Activated CD4-positive, alpha-beta T cell treated with anti-CD3 and anti-CD28 coated beads, Interleukin-2, Interleukin-6, amounts not matched to agents 100 ng/mL and 50 ng/mL, durations not matched to agents 16 hours and 8 hours (primary cell): ENCODE results near the gene ADAMTS19.
"Not testable (repeated sequence)": the region's sequence is repeated elsewhere in the genome, so short reads cannot be mapped to it uniquely, and the experiment has no call there.

Experiments used
- DNase-seq: peaks from one replicate; pipeline ENCODE4 v3.0.0-alpha.2; 2020

The ADAMTS19 gene

DNA sequence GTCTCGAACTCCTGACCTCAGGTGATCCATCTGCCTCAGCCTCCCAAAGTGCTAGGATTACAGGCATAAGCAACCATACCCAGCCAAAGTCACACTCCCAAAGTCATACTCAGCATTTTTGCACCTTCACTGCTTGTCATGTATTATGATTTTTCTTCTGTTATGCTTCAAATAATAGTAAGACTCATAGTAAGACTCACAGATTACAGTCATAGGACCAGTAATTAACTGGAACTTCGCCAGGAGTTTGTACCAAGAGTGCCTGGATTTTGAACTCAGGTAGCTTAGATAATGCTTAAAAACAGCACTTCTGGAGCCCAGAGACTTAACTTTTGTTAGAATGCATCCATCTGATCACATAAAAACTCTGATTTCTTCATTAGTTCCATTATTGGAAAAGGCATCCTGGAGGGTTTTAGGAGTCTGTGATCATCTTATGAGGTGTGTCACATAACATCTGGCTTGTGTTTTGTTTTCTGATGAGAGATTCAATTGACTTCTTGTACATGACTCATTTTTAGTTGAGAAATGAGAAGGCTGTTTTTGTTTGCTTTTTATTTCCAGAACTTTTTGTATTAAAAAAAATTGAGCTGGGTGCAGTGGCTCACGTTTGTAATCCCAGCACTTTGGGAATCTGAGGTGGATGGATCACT lies 131.5 kb downstream of the ADAMTS19 start:
- no peak for DNase-seq

DNA sequence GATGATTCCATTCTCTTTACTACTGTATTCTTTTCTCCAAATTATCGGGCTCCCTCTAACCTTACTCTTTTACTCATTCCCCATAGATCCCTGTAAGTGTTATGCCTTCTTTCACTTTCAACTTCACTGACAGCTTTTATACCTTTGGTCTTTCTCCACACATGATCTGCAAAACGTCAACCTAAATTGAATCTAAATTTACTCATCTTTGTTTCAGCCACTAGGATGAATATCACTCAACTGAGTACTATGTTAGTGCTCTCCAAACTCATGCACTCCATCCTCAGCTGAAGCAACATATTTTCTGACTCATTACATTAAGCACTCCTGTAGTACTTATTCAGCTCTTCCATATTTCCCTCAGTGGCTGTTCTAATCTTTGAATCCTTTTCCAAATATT lies 133.4 kb downstream of the ADAMTS19 start:
- no peak for DNase-seq

DNA sequence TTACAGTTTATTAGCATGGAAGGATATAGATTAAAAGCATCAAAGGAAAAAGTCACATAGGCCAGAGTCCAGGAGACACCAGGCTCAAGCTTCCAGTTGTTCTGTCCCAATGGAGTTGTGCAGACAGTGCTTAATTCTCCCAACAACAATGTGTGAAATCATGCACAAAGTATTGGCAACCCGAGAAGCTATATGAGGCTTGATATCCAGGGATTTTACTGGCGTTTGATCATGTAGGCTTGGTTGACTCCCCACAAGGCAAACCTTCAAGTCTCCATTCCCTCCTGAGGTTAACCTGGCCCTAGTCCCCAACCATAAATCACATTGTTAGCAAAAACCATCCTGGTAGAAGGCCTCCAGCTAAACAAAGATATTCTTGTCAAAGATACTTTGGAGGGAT lies 141.5 kb downstream of the ADAMTS19 start:
- no peak for DNase-seq

DNA sequence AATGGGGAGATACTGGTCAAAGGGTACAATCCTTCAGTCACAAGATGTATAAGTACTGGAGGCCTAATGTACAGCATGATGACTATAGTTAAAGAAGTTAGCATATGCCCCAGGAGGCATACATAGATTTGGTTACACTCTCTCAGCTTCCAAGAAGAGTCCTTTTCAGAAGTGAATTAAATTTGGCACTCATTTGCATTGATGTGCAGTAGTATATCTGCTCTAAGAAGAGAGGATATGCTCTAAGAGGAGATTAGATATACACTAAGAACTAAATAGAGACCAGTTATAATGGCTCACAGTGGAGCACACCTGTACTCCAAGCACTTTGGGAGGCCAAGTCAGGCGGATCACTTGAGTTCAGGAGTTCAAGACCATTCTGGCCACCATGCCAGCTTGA lies 148.3 kb downstream of the ADAMTS19 start:
- DNase-seq: no peak

DNA sequence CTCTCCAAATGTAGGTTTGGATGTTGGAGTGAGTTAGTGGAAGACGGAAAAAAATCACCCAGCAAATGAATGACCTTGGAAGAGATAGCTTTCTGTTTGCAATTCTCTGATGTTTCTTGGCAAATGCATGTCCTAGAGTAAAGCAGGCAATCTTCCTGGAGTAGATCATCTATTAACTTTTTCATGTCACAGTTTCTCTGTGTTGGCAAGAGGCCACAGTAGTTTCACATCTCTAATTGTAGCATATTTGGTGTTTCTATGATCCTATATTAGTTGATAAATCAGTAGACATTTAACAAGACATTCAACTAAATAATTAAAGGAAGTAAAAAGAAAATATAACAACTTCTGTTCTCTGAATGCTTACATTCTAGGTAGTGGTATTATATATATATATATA lies 149.6 kb downstream of the ADAMTS19 start:
- DNase-seq: no peak

DNA sequence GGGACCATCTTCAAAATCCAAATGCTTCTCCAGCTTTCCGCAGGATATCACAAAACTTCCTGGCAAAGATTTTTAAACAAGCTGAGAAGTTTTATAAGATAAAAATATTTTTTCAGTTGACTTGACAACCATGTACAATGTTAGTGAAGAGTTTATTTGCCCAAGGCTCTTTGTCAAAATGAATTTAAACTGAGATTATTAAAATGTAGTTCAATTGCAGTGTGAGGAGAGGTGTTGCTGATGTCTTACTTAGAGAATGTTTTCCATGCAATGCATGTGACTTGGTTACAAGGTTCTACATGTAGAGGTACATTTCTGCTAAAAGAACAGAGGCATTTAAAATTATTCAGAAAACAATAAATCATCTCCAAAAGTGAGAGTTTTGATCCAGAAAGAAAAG lies 156.4 kb downstream of the ADAMTS19 start:
- DNase-seq: no peak

DNA sequence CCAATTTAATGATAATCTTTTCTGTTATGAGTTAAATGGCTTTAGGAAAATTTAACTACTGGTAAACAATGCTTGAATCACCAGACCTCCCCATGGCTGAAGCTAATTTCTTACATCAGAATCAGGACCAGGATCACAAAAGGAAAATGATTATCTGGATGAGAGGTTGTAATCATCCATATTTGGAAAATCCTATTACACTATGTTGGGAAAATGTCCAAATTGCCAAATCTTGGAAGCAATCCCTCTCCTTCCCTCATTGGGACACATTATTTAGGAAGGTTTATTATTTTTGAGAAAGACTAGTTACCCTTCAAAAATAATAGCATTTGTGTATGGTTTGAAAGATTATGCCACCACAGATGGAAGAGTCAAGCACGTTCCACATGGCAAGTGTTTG lies 157.1 kb downstream of the ADAMTS19 start:
- no peak for DNase-seq

DNA sequence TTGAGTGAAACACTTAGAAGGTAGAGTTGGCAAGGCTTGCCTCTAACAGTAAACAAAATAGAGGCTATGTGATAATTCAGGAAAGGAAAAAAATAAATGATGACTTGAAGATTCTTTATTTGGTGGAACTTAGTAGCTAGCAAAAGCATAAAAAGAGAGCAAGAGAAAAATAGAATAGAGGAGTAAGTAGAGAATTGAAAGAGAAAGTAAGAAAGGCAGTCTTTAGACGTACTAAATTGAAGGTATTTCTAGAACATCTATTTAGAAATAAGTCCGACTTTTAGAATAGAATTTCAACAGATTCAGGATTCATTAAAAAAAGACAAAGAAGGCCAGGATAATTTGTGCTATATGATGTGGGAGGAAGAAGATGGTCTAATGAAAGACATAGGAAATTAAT lies 159.7 kb downstream of the ADAMTS19 start:
- no peak for DNase-seq

DNA sequence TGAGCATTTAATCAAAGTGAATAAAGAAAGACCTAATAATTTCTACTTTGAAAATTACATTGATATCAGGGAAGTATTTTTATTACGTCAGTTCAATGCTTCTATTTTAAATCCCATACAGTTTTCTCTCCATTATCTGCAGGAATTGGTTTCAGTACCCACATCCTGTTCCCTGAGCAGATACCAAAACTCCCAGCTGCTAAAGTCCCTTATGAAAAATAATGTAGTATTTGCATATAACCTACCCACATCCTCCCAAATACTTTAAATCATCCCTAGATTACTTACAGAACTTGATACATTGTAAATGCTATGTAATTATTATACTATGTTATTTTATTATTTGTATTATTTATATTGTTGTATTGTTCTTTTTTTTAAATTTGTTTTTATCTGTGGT lies 162.4 kb downstream of the ADAMTS19 start:
- no peak for DNase-seq

DNA sequence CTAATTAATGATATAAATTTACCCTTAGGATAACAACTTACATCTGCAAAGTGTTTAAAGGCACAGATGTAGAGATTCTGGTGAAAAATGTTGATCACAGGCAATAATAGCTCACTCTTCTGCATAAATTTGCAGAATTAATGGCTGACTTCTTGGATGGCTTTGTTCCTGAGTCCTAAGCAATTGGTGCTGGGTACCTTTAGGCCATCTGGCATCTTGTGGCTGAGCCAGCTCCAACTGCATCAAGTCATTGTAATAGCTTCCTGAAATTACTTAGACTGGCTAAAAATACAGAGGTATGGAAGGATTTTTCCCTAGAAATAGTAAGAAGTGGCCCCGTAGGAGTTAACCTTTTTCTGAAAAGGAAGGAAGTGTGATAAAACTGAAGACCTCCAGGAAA lies 169.5 kb downstream of the ADAMTS19 start:
- no peak for DNase-seq

DNA sequence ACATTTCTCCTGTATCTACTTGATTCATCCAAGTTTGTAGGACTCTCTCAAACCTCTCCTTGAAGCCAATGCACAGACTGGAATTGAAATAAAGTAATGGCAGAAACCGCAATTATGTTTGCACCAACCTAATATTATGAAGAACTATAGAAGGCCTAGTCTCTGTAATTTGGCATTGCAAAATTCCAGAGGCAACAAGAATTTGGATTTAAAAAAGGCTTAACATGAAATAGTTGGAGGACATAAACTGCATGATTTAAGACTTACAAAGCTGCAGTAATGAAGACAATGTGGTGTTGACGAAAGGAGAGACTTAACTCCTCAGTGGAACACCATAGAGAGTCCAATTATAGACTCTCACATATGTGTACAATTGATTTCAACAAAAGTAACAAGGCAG lies 170.0 kb downstream of the ADAMTS19 start:
- DNase-seq: no peak

DNA sequence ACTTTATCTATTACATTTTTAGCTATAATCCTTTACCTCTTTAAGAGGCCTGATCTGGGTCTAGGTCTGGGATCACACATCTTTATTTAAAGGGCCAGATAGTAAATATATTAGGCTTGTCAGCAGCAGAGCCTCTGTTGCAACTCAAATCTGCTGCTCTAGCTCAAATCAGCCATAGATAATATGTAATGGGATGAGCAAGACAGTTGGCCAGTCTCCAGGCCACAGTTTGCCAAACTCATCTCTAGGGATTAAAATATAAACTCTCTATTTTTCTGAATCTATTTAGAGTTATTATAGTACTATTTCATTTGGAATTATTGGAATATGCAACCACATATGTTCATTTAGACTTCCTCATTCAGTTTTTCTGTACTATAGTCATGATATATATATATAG lies 171.9 kb downstream of the ADAMTS19 start:
- no peak for DNase-seq

DNA sequence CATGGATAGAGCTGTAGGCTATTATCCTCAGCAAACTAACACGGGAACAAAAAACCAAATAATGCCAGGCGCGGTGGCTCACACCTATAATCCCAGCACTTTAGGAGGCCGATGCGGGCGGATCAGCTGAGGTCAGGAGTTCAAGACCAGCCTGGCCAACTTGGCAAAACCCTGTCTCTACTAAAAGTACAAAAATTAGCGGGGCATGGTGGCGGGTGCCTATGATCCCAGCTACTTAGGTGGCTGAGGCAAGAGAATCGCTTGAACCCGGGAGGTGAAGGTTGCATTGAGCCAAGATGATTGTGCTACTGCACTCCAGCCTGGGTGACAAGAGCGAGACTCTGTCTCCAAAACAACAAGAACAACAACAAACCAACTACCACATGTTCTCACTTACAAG lies 177.4 kb downstream of the ADAMTS19 start:
- DNase-seq: not testable (repeated sequence)

DNA sequence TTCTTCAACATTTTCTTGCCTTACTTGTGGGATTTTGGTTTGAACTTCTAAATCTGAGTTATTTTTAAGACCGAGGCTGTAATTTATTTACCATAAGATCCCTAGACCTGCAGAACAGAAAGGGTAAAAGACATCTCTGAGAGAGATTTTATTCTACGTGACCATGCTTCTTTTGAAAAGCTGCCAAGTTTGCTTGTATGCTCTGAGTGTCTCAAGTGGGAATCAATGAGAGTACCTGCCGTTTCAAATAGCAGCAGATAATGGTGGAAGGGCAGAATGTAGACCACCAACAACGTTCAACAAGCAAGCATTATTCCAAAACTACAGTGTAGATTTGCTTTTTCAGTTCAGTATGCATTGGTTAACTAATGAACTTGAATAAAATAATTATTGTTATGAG lies 179.2 kb downstream of the ADAMTS19 start:
- no peak for DNase-seq

DNA sequence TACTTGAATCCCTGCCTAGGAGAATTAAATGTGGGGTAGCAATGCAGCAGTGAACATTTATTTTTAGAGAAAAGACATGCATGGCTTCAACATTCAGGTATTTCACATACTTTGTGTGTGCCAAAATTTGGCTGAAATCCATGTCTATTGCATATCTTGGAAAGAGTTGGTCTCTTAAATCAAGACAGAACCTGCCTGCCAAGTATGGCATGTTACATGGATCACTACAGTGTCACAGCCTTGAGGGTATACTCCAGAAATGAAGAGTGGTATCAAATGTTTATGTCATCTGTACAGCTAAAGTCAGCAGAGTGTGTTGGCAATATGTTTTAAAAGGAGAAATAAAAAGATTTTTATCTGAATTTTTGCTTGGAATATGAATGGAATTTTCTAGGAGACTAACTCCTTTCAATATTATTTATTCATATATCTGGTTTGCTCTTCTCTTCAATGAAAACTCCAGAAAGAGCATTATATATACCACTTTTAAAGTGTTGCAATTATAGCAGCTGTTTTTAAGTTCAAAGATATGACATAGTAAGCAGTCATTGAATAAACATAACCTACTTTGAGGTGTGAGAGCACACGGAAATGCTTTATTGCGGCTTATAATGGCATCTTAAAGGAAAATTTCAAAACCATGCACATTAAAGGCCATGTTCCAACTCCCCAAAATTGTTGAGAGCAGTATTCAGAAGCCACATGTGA lies 192.4 kb downstream of the ADAMTS19 start:
- no peak for DNase-seq

DNA sequence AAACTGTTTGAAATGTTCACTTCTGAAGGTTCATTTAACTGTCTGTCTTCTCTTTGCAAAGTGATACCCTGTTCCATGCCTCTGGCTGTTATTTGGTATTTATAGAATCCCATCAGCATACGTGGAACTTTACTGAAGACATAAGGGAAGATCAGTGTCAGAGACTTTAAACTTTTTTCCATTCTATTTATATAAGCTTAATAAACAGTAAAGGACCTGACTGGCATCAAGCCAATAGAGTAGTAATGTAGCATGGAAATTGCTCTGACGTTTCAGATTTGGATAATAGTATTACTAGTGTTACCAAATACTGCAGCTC lies 192.9 kb downstream of the ADAMTS19 start:
- no peak for DNase-seq

DNA sequence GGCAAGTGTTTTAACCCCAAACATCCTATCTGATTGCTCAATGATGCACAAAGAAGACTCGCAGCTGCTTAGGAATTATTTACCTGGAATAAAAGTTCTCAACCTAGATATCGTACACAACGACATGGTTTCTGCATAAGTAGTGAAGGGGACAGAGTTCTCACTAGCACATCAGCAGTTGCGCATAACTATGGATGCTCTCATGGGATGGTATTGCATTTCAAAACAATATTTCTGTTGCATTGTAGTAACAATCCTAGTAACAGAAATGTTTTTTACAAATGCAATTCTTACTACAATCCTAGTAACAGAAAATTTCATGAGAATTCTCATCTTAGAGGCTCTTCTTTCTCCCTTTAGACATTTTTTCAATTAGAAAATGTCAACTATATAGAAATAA lies 193.3 kb downstream of the ADAMTS19 start:
- DNase-seq: no peak

DNA sequence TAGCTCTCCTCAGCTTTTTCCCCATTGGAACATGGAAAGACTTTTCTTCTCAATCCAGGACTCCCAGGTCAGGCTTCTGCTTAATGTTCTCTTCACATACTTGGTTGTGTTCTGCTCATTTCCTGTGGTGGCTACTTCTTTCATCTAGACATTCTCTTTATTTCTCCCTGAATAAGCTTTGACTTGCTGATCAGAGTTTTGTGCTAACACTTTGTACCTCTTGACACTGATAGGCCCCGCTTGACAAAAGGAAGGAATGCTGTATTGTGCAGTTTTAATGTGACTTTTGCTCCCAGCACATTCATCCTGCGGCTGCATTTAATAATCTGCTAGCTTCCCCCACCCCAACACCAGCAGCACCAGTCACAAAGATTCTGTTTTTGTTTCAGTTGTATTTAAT lies 196.9 kb downstream of the ADAMTS19 start:
- no peak for DNase-seq

DNA sequence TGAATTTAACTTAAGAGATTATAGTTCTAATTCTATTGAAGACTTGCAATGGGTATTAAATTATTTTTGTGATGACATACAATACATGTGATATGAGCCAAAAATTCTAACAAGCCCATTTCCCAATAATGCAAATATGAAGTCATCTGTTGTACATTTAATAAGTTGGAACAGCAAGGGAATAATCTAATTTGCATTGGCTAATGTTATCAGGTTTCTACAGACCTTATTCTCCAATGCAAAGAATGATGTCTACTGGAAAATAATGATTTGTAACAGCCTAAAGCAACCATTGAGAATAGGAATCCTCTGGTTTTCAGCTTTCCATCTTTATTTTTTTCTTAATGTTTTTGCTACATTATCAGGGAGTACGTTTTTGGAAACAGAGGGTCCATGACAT lies 198.7 kb downstream of the ADAMTS19 start:
- no peak for DNase-seq

DNA sequence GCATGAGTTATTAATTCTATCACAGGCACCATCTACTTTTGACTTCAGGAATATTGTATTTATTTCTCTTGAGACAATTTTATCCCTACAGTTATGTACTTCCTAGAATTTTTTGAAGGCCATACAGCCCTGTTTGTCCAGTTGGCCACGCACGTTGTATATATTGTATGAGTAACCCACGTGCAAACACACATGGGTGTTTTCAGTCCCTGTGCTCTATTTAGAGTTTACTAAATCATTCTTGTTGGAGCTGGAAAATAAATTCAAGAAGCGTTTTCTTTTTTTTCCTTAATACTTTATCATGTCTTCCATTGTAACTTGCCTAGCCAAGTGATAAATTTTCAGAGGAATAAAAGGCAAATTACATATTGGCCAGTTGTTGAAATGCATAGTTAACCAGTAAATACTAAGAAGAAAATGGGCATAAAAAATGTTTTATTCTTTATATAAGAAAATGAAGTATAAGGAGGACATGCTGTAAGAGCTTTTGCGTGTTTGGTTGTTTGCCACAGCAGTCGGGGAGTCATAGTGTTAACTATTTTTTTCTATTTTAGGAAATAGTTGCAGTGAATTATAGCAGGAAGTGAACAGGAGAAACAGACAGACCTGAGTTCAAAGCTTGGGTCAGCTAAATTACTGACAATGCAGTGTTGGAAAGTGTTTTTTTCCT lies 201.4 kb downstream of the ADAMTS19 start:
- DNase-seq: no peak

DNA sequence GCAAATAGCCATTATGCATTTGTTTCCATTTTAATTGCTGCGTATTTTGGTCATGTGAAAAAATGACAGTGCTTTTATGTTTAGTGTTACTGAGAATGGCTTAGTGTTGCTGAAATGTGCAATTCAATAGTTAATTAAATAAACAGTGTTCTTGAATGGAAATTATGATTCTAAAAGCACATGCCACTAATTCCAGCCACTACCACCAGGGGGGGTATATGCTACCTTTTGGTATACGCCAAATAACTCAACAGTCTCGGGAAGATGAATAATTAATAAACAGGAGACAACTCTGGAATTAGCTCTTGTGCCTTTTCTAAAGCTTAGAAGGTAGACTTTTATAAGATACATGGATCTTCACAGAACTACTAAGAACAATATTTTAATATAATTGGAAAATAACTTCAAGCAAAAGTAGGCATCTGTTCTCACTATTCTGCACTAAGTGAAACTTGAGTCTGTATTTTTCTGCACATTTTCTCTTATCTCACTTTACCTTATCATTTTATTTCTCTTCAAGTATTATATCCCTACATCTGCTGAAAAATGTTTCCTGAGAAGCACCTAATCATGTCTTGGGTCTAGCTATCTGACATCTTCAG lies 204.3 kb downstream of the ADAMTS19 start:
- peak; percentile 55 for DNase-seq

DNA sequence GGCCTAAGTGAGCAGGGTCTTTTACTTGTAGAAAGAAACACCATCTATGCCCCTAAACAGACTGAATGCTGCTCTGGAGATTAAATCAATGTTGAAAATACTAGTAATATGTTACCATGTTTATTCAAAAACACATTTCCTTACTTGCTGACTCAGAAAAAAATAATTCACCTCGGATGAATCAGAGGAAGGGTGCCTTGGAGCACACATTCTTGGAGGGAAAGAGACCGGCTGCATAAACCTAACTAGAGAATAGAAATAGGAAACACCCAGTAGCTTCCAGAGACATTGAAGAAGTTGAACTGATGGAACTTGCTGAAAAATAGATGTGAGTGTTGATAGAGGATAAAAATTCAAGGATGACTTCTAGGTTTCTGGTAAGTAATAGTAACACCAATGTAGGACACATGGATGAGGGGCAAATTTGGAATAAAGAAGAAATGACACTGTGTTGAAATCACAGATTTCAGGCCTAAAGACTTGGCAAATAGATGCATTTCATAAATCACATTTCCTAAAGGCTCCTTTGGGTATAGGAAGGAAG lies 210.9 kb downstream of the ADAMTS19 start:
- DNase-seq: no peak

DNA sequence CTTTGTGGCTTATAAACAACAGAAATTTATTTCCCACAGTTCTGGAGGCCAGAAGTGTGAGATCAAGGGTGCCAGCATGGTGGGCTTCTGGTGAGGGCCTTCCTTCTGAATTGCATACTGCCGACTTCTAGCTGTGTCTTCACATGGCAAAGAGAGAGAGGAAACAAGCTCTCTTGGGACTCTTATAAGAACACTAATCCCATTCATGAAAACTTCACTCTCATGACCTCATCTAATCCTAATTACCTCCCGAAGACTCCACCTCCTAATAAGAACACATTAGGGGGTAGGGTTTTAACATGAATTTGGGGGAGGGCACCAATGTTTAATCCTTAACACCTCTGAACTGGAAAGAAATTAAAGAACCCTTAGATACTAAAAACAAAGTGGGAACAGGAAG lies 211.9 kb downstream of the ADAMTS19 start:
- DNase-seq: no peak

DNA sequence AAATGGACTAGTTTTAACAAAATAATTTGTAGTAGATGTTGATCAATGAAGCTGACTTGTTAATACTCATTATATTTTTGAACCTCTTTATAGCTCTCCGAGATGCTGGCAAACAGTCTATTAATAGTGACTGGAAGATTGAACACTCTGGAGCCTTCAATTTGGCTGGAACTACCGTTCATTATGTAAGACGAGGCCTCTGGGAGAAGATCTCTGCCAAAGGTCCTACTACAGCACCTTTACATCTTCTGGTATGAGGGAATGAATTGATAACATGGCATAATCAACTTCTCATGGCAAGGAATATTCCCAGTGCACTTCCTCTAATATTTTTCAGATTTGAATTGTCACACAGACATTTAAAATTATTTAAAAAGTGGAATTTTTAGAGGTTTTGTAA lies 219.6 kb downstream of the ADAMTS19 start:
- DNase-seq: no peak
